Immature natural killer cell (primary cell): ENCODE results near the gene UBE2O. TPM values are rescaled to one million over a fixed set of nuclear protein-coding genes. Genes with fewer than 3 reads are reported as not detected.

Experiments used
- DNase-seq, 3 donors: peaks; one replicate each; pipeline ENCODE4 v3.0.0; 2022; ENCODE audit warnings: mixed read lengths in 1 of 3
- H3K27ac Mint-ChIP-seq, 6 donors: one replicate each; pipeline ENCODE4 v1.8.0; 2020; ENCODE audit warnings: mixed read lengths in 6 of 6, mild to moderate bottlenecking in 5 of 6, inconsistent platforms in 4 of 6, moderate library complexity in 3 of 6
- H3K27me3 Mint-ChIP-seq, 3 donors: one replicate each; pipeline ENCODE4 v1.8.0; 2020 to 2021; ENCODE audit warnings: low read depth in 3 of 3, mild to moderate bottlenecking in 3 of 3, mixed read lengths in 3 of 3, moderate library complexity in 3 of 3, inconsistent platforms in 1 of 3
- H3K36me3 Mint-ChIP-seq, 3 donors: one replicate each; pipeline ENCODE4 v1.8.0; 2020; ENCODE audit warnings: mixed read lengths in 3 of 3, inconsistent platforms in 2 of 3, mild to moderate bottlenecking in 2 of 3
- H3K4me1 Mint-ChIP-seq, 2 donors: one replicate each; pipeline ENCODE4 v1.8.0; 2020; ENCODE audit warnings: inconsistent platforms in 2 of 2, mild to moderate bottlenecking in 2 of 2, mixed read lengths in 2 of 2, moderate library complexity in 1 of 2
- H3K4me3 Mint-ChIP-seq, 5 donors: one replicate each; pipeline ENCODE4 v1.8.0; 2020; ENCODE audit warnings: mild to moderate bottlenecking in 5 of 5, mixed read lengths in 5 of 5, inconsistent platforms in 3 of 5, moderate library complexity in 3 of 5
- H3K9me3 Mint-ChIP-seq, 6 donors: one replicate each; pipeline ENCODE4 v1.8.0; 2020; ENCODE audit warnings: mild to moderate bottlenecking in 6 of 6, mixed read lengths in 6 of 6, inconsistent platforms in 4 of 6, moderate library complexity in 3 of 6
- polyA plus RNA-seq, 3 donors: library from polyadenylated mRNA; unstranded; fragments of 300-500 nt; fragmentation: Illumina TruSeq; gene quantifications; one replicate each; pipeline ENCODE4 v1.2.3, GENCODE V29; 2021

The UBE2O gene
- polyA plus RNA-seq, 3 donors from 2014 or later = 0.19 to 14.3 (median 5.2) TPM

- peak overlapping the region in 1 of 6 donors; percentile 61 for H3K27ac Mint-ChIP-seq
- no peak for DNase-seq
- H3K4me3 Mint-ChIP-seq = no peak overlapping the region
- H3K9me3 Mint-ChIP-seq = no peaks in the 10 kb centered on the region
- H3K36me3 Mint-ChIP-seq = peaks cover 0 to 12% (median 7%) of the 10 kb centered on the region in 3 donors
- H3K27me3 Mint-ChIP-seq = peaks cover 3 to 5% (median 4%) of the 10 kb centered on the region in 3 donors
- peaks cover 0 to 8% of the 10 kb centered on the region in 2 donors for H3K4me1 Mint-ChIP-seq
Observed at GRCh38 chr17:76390003-76390421, 62.9 kb downstream of the UBE2O start.

GRCh38 chr17:76388966-76389888, 63.7 kb downstream of the UBE2O start:
- Mint-ChIP-seq H3K27ac (no peak overlapping the region), H3K27me3 (peaks cover 3 to 5% (median 4%) of the 10 kb centered on the region in 3 donors), H3K36me3 (peaks cover 0 to 8% (median 6%) of the 10 kb centered on the region in 3 donors), H3K4me1 (peaks cover 0 to 8% of the 10 kb centered on the region in 2 donors), H3K4me3 (no peak overlapping the region), H3K9me3 (no peaks in the 10 kb centered on the region)
- no peak for DNase-seq

DNA sequence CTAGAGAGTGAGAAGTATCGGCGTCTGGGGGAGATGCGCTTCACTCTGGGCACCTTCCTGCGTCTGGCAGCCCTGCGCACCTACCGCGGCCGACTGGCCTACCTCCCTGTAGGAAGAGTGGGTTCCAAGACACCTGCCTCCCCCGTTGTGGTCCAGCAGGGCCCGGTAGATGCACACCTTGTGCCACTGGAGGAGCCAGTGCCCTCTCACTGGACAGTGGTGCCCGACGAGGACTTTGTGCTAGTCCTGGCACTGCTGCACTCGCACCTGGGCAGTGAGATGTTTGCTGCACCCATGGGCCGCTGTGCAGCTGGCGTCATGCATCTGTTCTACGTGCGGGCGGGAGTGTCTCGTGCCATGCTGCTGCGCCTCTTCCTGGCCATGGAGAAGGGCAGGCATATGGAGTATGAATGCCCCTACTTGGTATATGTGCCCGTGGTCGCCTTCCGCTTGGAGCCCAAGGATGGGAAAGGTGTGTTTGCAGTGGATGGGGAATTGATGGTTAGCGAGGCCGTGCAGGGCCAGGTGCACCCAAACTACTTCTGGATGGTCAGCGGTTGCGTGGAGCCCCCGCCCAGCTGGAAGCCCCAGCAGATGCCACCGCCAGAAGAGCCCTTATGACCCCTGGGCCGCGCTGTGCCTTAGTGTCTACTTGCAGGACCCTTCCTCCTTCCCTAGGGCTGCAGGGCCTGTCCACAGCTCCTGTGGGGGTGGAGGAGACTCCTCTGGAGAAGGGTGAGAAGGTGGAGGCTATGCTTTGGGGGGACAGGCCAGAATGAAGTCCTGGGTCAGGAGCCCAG, 65.8 kb downstream of the UBE2O start:
- Mint-ChIP-seq H3K27ac (no peak overlapping the region), H3K9me3 (no peaks in the 10 kb centered on the region), H3K4me3 (no peak overlapping the region), H3K36me3 (no peaks in the 10 kb centered on the region), H3K4me1 (peaks cover 6 to 14% of the 10 kb centered on the region in 2 donors), H3K27me3 (peaks cover 4 to 9% (median 5%) of the 10 kb centered on the region in 3 donors)
- DNase-seq = no peak

GRCh38 chr17:76385892-76386786, 66.8 kb downstream of the UBE2O start:
- H3K4me3 Mint-ChIP-seq = peak overlapping the region; percentile 70 to 75 (median 73)
- peak; percentile 81 to 85 (median 82) for DNase-seq
- H3K9me3 Mint-ChIP-seq = no peaks in the 10 kb centered on the region
- H3K4me1 Mint-ChIP-seq = peaks cover 6 to 14% of the 10 kb centered on the region in 2 donors
- no peaks in the 10 kb centered on the region for H3K36me3 Mint-ChIP-seq
- H3K27ac Mint-ChIP-seq = peak overlapping the region in 1 of 6 donors; percentile 61
- H3K27me3 Mint-ChIP-seq = peaks cover 4 to 6% (median 5%) of the 10 kb centered on the region in 3 donors

DNA sequence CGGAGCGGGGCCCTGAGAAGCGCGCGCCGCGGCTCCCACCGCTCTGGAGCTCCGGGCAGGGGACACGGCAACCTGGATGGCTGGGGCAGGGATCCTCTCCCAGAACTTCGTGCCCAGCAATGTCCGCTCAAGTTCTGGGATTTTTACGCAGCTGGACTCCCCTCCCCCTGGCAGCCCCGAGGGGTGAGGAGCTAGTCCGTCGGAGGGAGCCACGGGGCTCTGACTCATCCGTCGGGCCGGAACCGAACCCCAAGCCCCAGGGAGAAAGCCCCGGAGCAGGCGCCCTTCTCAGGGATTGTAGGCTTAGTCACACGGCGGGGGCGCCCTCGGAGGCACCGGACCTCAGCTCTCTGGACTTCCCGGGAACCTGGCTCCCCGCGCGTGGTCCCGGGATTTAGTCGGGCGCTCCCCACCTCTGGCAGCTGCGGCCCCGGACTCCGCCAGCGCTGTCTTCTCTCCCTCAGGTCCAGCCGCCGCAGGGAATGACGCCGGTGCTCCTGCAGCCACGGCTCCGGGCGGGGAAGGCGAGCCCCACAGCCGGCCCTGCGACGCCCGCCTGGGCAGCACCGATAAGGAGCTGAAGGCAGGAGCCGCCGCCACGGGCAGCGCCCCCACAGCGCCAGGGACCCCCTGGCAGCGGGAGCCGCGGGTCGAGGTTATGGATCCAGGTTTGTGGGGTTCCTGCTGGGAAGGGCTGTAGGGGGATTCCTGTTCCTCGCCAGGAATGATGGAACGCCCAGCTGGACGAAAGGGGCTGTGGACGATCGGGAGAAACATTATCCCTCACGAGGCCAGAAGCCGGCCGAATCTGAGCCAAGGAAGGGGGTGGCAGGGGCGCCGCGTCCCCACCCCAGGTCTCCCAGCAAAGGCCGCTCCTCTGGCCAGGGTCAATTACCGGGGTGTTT, 67.7 kb downstream of the UBE2O start:
- Mint-ChIP-seq H3K27ac (no peak overlapping the region), H3K4me3 (peak overlapping the region; percentile 70 to 75 (median 73)), H3K27me3 (peaks cover 4 to 6% (median 5%) of the 10 kb centered on the region in 3 donors), H3K4me1 (peaks cover 6 to 14% of the 10 kb centered on the region in 2 donors), H3K36me3 (no peaks in the 10 kb centered on the region), H3K9me3 (no peaks in the 10 kb centered on the region)
- DNase-seq = peak in 2 of 3 donors; percentile 20 to 30

- Mint-ChIP-seq H3K9me3 (no peaks in the 10 kb centered on the region), H3K4me3 (peak within 1 kb of the TSS; percentile 83 to 96 (median 94)), H3K27ac (peak within 1 kb of the TSS; percentile 65 to 96 (median 88)), H3K4me1 (peaks cover 6 to 14% of the 10 kb centered on the region in 2 donors), H3K27me3 (peaks cover 2 to 5% (median 4%) of the 10 kb centered on the region in 3 donors), H3K36me3 (no peaks in the 10 kb centered on the region)
- peak; percentile 66 to 68 (median 67) for DNase-seq
Observed at GRCh38 chr17:76384222-76384986, 68.5 kb downstream of the UBE2O start, which contains the start of gene SPHK1. SPHK1 (plus strand) TSS chr17:76384609; CDS start chr17:76385645, 1,036 bp downstream.

GRCh38 chr17:76383546-76384221, 69.3 kb downstream of the UBE2O start:
- Mint-ChIP-seq H3K27ac (peak overlapping the region; percentile 65 to 96 (median 88)), H3K36me3 (no peaks in the 10 kb centered on the region), H3K27me3 (peaks cover 2 to 5% (median 4%) of the 10 kb centered on the region in 3 donors), H3K9me3 (no peaks in the 10 kb centered on the region), H3K4me1 (peaks cover 6 to 14% of the 10 kb centered on the region in 2 donors), H3K4me3 (peak overlapping the region; percentile 83 to 96 (median 94))
- DNase-seq = peak; percentile 55 to 64 (median 59)

GRCh38 chr17:76382803-76383545, 70.0 kb downstream of the UBE2O start:
- Mint-ChIP-seq H3K36me3 (no peaks in the 10 kb centered on the region), H3K27ac (peak overlapping the region in 4 of 6 donors; percentile 64 to 88 (median 80)), H3K27me3 (peaks cover 2 to 5% (median 4%) of the 10 kb centered on the region in 3 donors), H3K4me1 (peaks cover 6 to 14% of the 10 kb centered on the region in 2 donors), H3K4me3 (peak overlapping the region; percentile 83 to 96 (median 94)), H3K9me3 (no peaks in the 10 kb centered on the region)
- peak; percentile 52 to 57 (median 53) for DNase-seq

DNA sequence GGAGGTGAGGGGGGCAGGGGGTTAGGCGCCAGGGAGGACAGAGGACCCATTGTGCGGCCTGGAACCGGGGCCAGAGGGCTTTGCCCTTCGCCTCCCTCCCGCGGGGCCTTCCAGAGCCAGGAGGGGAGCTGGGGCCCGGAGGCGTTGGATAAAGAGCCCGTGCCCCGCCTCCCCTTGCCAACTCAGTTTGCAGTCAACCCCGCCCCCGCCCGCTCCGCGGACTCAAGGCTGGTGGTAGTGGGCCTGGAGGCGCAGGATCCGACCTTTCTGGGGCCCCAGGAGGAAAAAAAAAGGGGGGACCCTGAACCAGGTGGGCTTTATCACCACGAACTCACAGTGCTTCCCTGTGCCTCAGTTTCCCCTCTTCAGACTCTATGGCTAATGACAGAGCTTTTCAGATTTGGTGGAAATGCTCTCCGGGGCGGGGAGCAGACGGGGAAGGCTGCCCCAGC, 70.6 kb downstream of the UBE2O start:
- peaks cover 2 to 5% (median 4%) of the 10 kb centered on the region in 3 donors for H3K27me3 Mint-ChIP-seq
- no peaks in the 10 kb centered on the region for H3K36me3 Mint-ChIP-seq
- peak overlapping the region; percentile 79 to 89 (median 87) for H3K4me3 Mint-ChIP-seq
- no peak for DNase-seq
- H3K27ac Mint-ChIP-seq = peak overlapping the region in 3 of 6 donors; percentile 64 to 74 (median 71)
- H3K4me1 Mint-ChIP-seq = peaks cover 6 to 11% of the 10 kb centered on the region in 2 donors
- no peaks in the 10 kb centered on the region for H3K9me3 Mint-ChIP-seq

- H3K27me3 Mint-ChIP-seq = peaks cover 0 to 5% (median 4%) of the 10 kb centered on the region in 3 donors
- peaks cover 6 to 11% of the 10 kb centered on the region in 2 donors for H3K4me1 Mint-ChIP-seq
- H3K27ac Mint-ChIP-seq = no peak overlapping the region
- H3K4me3 Mint-ChIP-seq = peak overlapping the region; percentile 38 to 59 (median 47)
- H3K36me3 Mint-ChIP-seq = no peaks in the 10 kb centered on the region
- H3K9me3 Mint-ChIP-seq = no peaks in the 10 kb centered on the region
- DNase-seq = no peak
Observed at GRCh38 chr17:76381633-76382350, 71.2 kb downstream of the UBE2O start.
